SK-N-SH (cell line): Measurements from ENCODE around the gene MAP2. TPM values are rescaled to one million over a fixed set of nuclear protein-coding genes. Genes with fewer than 3 reads are reported as not detected.

Experiments used
- CTCF ChIA-PET: fragments of 300-600, 350-600 bp; formaldehyde crosslinking; extraction: SDS; loops from one replicate; lab custom pipeline; 2021; lab: Yijun Ruan, JAX
- POLR2A ChIA-PET: fragments of 350-600 bp; sonication (Branson Sonifier 250); formaldehyde crosslinking; extraction: SDS; loops from one replicate; lab custom pipeline; 2020; ENCODE audit warnings: antibody characterized with exemption, inconsistent platforms; lab: Yijun Ruan, JAX
- DNase-seq: peaks from one replicate; pipeline ENCODE4 v3.0.0; 2012
- H2AFZ ChIP-seq: fragments of 200-600 bp; sonication (generic); 2 replicates; pipeline ENCODE4 v1.8.1; 2016; ENCODE audit warnings: antibody characterized with exemption, mild to moderate bottlenecking, low read depth
- H3F3A ChIP-seq: fragments of 200-600 bp; sonication (generic); replicated peaks from 2 replicates; pipeline ENCODE3; 2016; ENCODE audit warnings: antibody characterized with exemption, mild to moderate bottlenecking; ENCODE audit not compliant: insufficient read depth
- H3K27ac ChIP-seq, 2 experiments: fragments of 200-500 bp in 1 of 2; fragments of 200-600 bp in 1 of 2; sonication (Bioruptor generic) in 1 of 2; sonication (generic), shearing (Covaris generic) in 1 of 2; 2 replicates each; pipeline versions ENCODE4 v1.5.1 to v1.6.1; 2014 to 2016; ENCODE audit warnings: low read depth in 2 of 2, inconsistent platforms in 1 of 2, low read length in 1 of 2, mild to moderate bottlenecking in 1 of 2, mixed read lengths in 1 of 2
- H3K27me3 ChIP-seq: fragments of 200-600 bp; sonication (generic), shearing (Covaris generic); 2 replicates; pipeline ENCODE4 v1.6.1; 2016; ENCODE audit warnings: mixed run types; ENCODE audit not compliant: insufficient read depth
- H3K36me3 ChIP-seq, 2 experiments: fragments of 200-500 bp in 1 of 2; fragments of 200-600 bp in 1 of 2; sonication (Bioruptor generic) in 1 of 2; sonication (generic) in 1 of 2; replicated peaks in 1 of 2; 2 replicates each; pipeline versions ENCODE3 to v1.5.1; 2014 to 2016; ENCODE audit warnings: low read length in 1 of 2, mild to moderate bottlenecking in 1 of 2; ENCODE audit not compliant: insufficient read depth in 2 of 2, control insufficient read depth in 1 of 2
- H3K4me1 ChIP-seq, 2 experiments: fragments of 200-500 bp in 1 of 2; fragments of 200-600 bp in 1 of 2; sonication (Bioruptor generic) in 1 of 2; sonication (generic), shearing (Covaris generic) in 1 of 2; 2 replicates each; pipeline versions ENCODE4 v1.5.1 to v1.6.1; 2014 to 2016; ENCODE audit warnings: low read depth in 1 of 2, low read length in 1 of 2, mixed run types in 1 of 2; ENCODE audit not compliant: insufficient read depth in 2 of 2, control insufficient read depth in 1 of 2
- H3K4me2 ChIP-seq: fragments of 200-600 bp; sonication (generic), shearing (Covaris generic); 2 replicates; pipeline ENCODE4 v1.6.1; 2017; ENCODE audit warnings: mixed run types
- H3K4me3 ChIP-seq, 2 experiments: fragments of 200-500 bp in 1 of 2; fragments of 200-600 bp in 1 of 2; sonication (Bioruptor generic) in 1 of 2; sonication (generic), shearing (Covaris generic) in 1 of 2; 2 replicates each; pipeline versions ENCODE4 v1.5.1 to v1.8.1; 2014 to 2016; ENCODE audit warnings: low read depth in 2 of 2, inconsistent platforms in 1 of 2, low read length in 1 of 2, mild to moderate bottlenecking in 1 of 2, mixed read lengths in 1 of 2, moderate library complexity in 1 of 2
- H3K79me2 ChIP-seq: fragments of 200-600 bp; sonication (generic); 2 replicates; pipeline ENCODE4 v1.8.1; 2017; ENCODE audit warnings: mild to moderate bottlenecking; ENCODE audit not compliant: insufficient read depth
- H3K9ac ChIP-seq: fragments of 200-600 bp; sonication (generic); 2 replicates; pipeline ENCODE4 v1.6.1; 2017; ENCODE audit warnings: mixed run types
- H3K9me2 ChIP-seq: fragments of 200-600 bp; sonication (generic); 2 replicates; pipeline ENCODE4 v1.6.1; 2017; ENCODE audit warnings: mixed run types
- H3K9me3 ChIP-seq: fragments of 200-600 bp; sonication (generic); 2 replicates; pipeline ENCODE4 v1.6.1; 2017; ENCODE audit warnings: mixed run types, mild to moderate bottlenecking, moderate library complexity
- H4K20me1 ChIP-seq: fragments of 200-600 bp; sonication (generic); 2 replicates; pipeline ENCODE4 v1.6.1; 2017; ENCODE audit warnings: mild to moderate bottlenecking, mixed run types; ENCODE audit not compliant: insufficient read depth
- CHD2 ChIP-seq: fragments of 150-350 bp; IDR thresholded peaks from 2 replicates; pipeline ENCODE4 v1.6.1; 2018; ENCODE audit warnings: low read length; ENCODE audit not compliant: partially characterized antibody
- ELF1 ChIP-seq: IDR thresholded peaks from 2 replicates; pipeline ENCODE4 v1.4.0; 2012
- EP300 ChIP-seq, 2 experiments: IDR thresholded peaks; 2 replicates each; pipeline versions ENCODE4 v1.4.0 to v1.6.1; 2012; ENCODE audit warnings: borderline replicate concordance in 1 of 2, low read depth in 1 of 2, low read length in 1 of 2
- FOSL2 ChIP-seq: IDR thresholded peaks from 2 replicates; pipeline ENCODE4 v1.4.0; 2012; ENCODE audit warnings: low read depth, mild to moderate bottlenecking, moderate library complexity, borderline replicate concordance
- MAX ChIP-seq: IDR thresholded peaks from 2 replicates; pipeline ENCODE4 v1.4.0; 2012; ENCODE audit warnings: low read depth
- NRF1 ChIP-seq: IDR thresholded peaks from 2 replicates; pipeline ENCODE4 v1.6.1; 2012; ENCODE audit warnings: low read depth, mild to moderate bottlenecking, low read length
- PBX3 ChIP-seq: IDR thresholded peaks from 2 replicates; pipeline ENCODE4; 2012
- REST ChIP-seq: IDR thresholded peaks from 2 replicates; pipeline ENCODE4 v1.6.1; 2012; ENCODE audit warnings: mild to moderate bottlenecking, low read depth, low read length, moderate library complexity
- RFX5 ChIP-seq: IDR thresholded peaks from 2 replicates; pipeline ENCODE4 v1.6.1; 2012; ENCODE audit warnings: mild to moderate bottlenecking, improper control_type of control experiment, low read length
- SMC3 ChIP-seq: IDR thresholded peaks from 2 replicates; pipeline ENCODE4 v1.6.1; 2012; ENCODE audit warnings: low read depth, low read length, improper control_type of control experiment
- TEAD4 ChIP-seq: IDR thresholded peaks from 2 replicates; pipeline ENCODE4 v1.4.0; 2012; ENCODE audit warnings: mild to moderate bottlenecking, borderline replicate concordance; ENCODE audit not compliant: insufficient read depth
- WGBS: methylation state at CpG from one replicate; pipeline ENCODE4 v1.1.6; 2017; ENCODE audit warnings: low lambda C conversion rate; 5-methylcytosine and 5-hydroxymethylcytosine counted together
- polyA plus RNA-seq, 3 experiments: library from polyadenylated mRNA; depleted of rRNA; stranded (reverse); fragments of >200 nt; gene quantifications; 2 replicates each; pipeline ENCODE4 v1.2.3, GENCODE V29; 2012

The MAP2 gene
- polyA plus RNA-seq, 1 of the 3 experiments (the other 2 are of a cell fraction), result 7.8 TPM

- Histone ChIP-seq H3K27ac (no peak overlapping the region), H3F3A (no peaks in the 10 kb centered on the region)
- POLR2A ChIA-PET, result no interaction called here
Observed at GRCh38 chr2:209768557-209768956, 344.7 kb downstream of the MAP2 start.

GRCh38 chr2:209771474-209772289, 347.8 kb downstream of the MAP2 start, which contains the start of gene UNC80:
Gene UNC80, plus strand, starts transcription at chr2:209771832. Its CDS starts 241 bp downstream, at chr2:209772073.
- CTCF ChIA-PET, result interaction anchor here (1.3 to 3.2 kb wide), 7 partner anchors 18 to 437 kb away, joined by 4 to 13 read pairs (median 10); partner anchors contain the start of gene MAP2
- Histone ChIP-seq H3K27me3 (no peaks in the 10 kb centered on the region; the same call in 1 of the 2 replicates), H3K27ac (peak within 1 kb of the TSS in 1 of 2 experiments; percentile 85; a peak in 2 of 4 replicates), H3K4me3 (peak within 1 kb of the TSS; percentile 60 to 63), H3K9ac (no peak within 1 kb of the TSS), H3K79me2 (no peaks in the 10 kb centered on the region), H3K4me2 (peak within 1 kb of the TSS; percentile 73), H2AFZ (peak within 1 kb of the TSS; percentile 60; the same call in 1 of the 2 replicates), H3F3A (no peaks in the 10 kb centered on the region), H3K36me3 (no peaks in the 10 kb centered on the region), H3K9me2 (no peaks in the 10 kb centered on the region), H3K9me3 (no peaks in the 10 kb centered on the region), H4K20me1 (no peaks in the 10 kb centered on the region), H3K4me1 (peaks cover 0 to 5% of the 10 kb centered on the region in 2 experiments; a peak in 2 of 4 replicates)
- peak; percentile 95 for DNase-seq
- WGBS, result 5% methylated on average over 41 of the region's 73 CpGs
- POLR2A ChIA-PET, result interaction anchor here (0.8 to 2.6 kb wide), 9 partner anchors 15 to 346 kb away, joined by 3 to 36 read pairs (median 3); no protein-coding TSS in a partner anchor
- no peak for TF ChIP-seq TEAD4
- 0 out of 2 replicates have a peak, but pooled peaks have one; percentile 10 for TF ChIP-seq SMC3
- TF ChIP-seq PBX3, result no peak
- peak; percentile 99 for TF ChIP-seq REST
- no peak; the same call in 1 of the 2 replicates for TF ChIP-seq RFX5
- no peak for TF ChIP-seq EP300 (IDR thresholded peaks at IDR 0.05; ENCODE audit: borderline replicate concordance in 1 of 2, low read depth in 1 of 2, low read length in 1 of 2)
- no peak for TF ChIP-seq NRF1
- TF ChIP-seq CHD2, result peak; percentile 51
- peak; percentile 38; the same call in 1 of the 2 replicates for TF ChIP-seq MAX

More at GRCh38 chr2:209768557-209768956, 344.7 kb downstream of the MAP2 start:
- no peaks in the 10 kb centered on the region for H4K20me1 ChIP-seq
- no peak for DNase-seq
- H3K4me3 ChIP-seq, result no peak overlapping the region
- no peak overlapping the region for H3K9ac ChIP-seq
- no peaks in the 10 kb centered on the region for H3K9me2 ChIP-seq
- no peaks in the 10 kb centered on the region for H3K36me3 ChIP-seq
- peaks cover 0 to 4% of the 10 kb centered on the region in 2 experiments; a peak in 2 of 4 replicates for H3K4me1 ChIP-seq
- no peaks in the 10 kb centered on the region for H3K79me2 ChIP-seq
- TF ChIP-seq REST (no peak), FOSL2 (no peak), ELF1 (no peak)
- no peaks in the 10 kb centered on the region; the same call in 1 of the 2 replicates for H3K27me3 ChIP-seq
- no peak overlapping the region for H3K4me2 ChIP-seq
- CTCF ChIA-PET, result interaction anchor here (0.9 kb wide), 2 partner anchors 55 to 396 kb away, joined by 3 read pairs; no protein-coding TSS in a partner anchor
- no peaks in the 10 kb centered on the region for H3K9me3 ChIP-seq
- no peak overlapping the region for H2AFZ ChIP-seq
